ENCODE results near the gene PEBP1. TPM values are rescaled to one million over a fixed set of nuclear protein-coding genes. Genes with fewer than 3 reads are reported as not detected.
A peak's percentile ranks its signal among the peaks of the same experiment; 100 is the strongest.

The PEBP1 gene
- polyA plus RNA-seq, 2 of the 4 experiments (the other 2 are of a cell fraction) = 169 to 246 TPM

GRCh38 chr12:118102609-118103008, 33.3 kb upstream of the PEBP1 start:
- 31% methylated on average over 5 of the region's 5 CpGs for WGBS (ENCODE audit: missing lambda C conversion rate)
- H3K4me2 ChIP-seq = peak overlapping the region; percentile 76
- CTCF ChIA-PET = interaction anchor here (0.6 to 2.6 kb wide), 7 partner anchors 9 to 45 kb away, joined by 4 to 6 read pairs (median 4); no protein-coding TSS in a partner anchor

GRCh38 chr12:118103201-118103600, 32.7 kb upstream of the PEBP1 start:
- WGBS (ENCODE audit: missing lambda C conversion rate) = 1% methylated on average over 20 of the region's 32 CpGs
- Histone ChIP-seq H3K4me3 (peak overlapping the region; percentile 69), H3K27ac (peak overlapping the region; percentile 87 to 93), H3K4me2 (peak overlapping the region; percentile 76), H3K9me3 (no peaks in the 10 kb centered on the region), H3K4me1 (peaks cover 17% of the 10 kb centered on the region)
- FAIRE-seq = no peak
- ChIA-PET POLR2A (interaction anchor here (0.9 to 1.8 kb wide), 2 partner anchors 24 to 42 kb away, joined by 3 to 13 read pairs; partner anchors contain the start of gene WSB2), CTCF (interaction anchor here (0.6 to 2.6 kb wide), 9 partner anchors 10 to 228 kb away, joined by 3 to 6 read pairs (median 4); no protein-coding TSS in a partner anchor)
- peak; percentile 26 to 28 for DNase-seq (ENCODE audit: low read depth in 1 of 2, low spot score in 1 of 2)
- ATAC-seq = peak; percentile 51 to 60; a peak in 5 of 6 replicates
- TF ChIP-seq, protein P1, sequence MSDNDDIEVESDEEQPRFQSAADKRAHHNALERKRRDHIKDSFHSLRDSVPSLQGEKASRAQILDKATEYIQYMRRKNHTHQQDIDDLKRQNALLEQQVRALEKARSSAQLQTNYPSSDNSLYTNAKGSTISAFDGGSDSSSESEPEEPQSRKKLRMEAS (IDR thresholded peaks at IDR 0.05) = peak; percentile 36; the same call in 1 of the 2 replicates
- TF ChIP-seq USF2 (IDR thresholded peaks at IDR 0.05) (no peak), E2F6 (IDR thresholded peaks at IDR 0.05; ENCODE audit: borderline replicate concordance, low read depth) (peak; percentile 5; the same call in 1 of the 2 replicates)

More at GRCh38 chr12:118102609-118103008, 33.3 kb upstream of the PEBP1 start:
- POLR2A ChIA-PET = interaction anchor here (0.9 to 1.8 kb wide), 2 partner anchors 23 to 41 kb away, joined by 3 to 13 read pairs; partner anchors contain the start of gene WSB2
- Histone ChIP-seq H3K9me3 (no peaks in the 10 kb centered on the region), H3K27ac (peak overlapping the region in 1 of 2 experiments; percentile 93; a peak in 4 of 6 replicates), H3K4me1 (peaks cover 20% of the 10 kb centered on the region), H3K4me3 (peak overlapping the region; percentile 69)
- DNase-seq (ENCODE audit: low read depth in 1 of 2, low spot score in 1 of 2) (peak in 1 of 2 experiments; percentile 54), FAIRE-seq (no peak), ATAC-seq (no peak)
- TF ChIP-seq HOXB13 (CRISPR knock-in tag; IDR thresholded peaks at IDR 0.05; ENCODE audit: low read depth) (no peak), HEYL (CRISPR knock-in tag; IDR thresholded peaks at IDR 0.05) (no peak), JUN (IDR thresholded peaks at IDR 0.05) (no peak), JUNB (IDR thresholded peaks at IDR 0.05) (no peak), KDM5A (IDR thresholded peaks at IDR 0.05) (no peak), CHD2 (IDR thresholded peaks at IDR 0.05; ENCODE audit: low read length, partially characterized antibody) (no peak), HMGXB4 (CRISPR knock-in tag; IDR thresholded peaks at IDR 0.05; ENCODE audit: borderline replicate concordance) (no peak)

- Histone ChIP-seq H3K4me1 (peaks cover 14% of the 10 kb centered on the region), H3K4me2 (peak within 1 kb of the TSS; percentile 76), H3K27ac (peak within 1 kb of the TSS; percentile 87 to 93), H3K9me3 (no peaks in the 10 kb centered on the region), H3K4me3 (peak within 1 kb of the TSS; percentile 69)
- 3% methylated on average over 15 of the region's 75 CpGs for WGBS (ENCODE audit: missing lambda C conversion rate)
- CTCF ChIA-PET = interaction anchor here (0.6 to 2.6 kb wide), 12 partner anchors 10 to 238 kb away, joined by 3 to 6 read pairs (median 4); no protein-coding TSS in a partner anchor
- peak; percentile 93 to 95 for ATAC-seq
- POLR2A ChIA-PET = interaction anchor here (0.9 to 1.8 kb wide), 3 partner anchors 24 to 42 kb away, joined by 3 to 13 read pairs (median 3); partner anchors contain the start of genes PEBP1 and WSB2
- no peak for FAIRE-seq
- peak; percentile 81 to 88 for DNase-seq (ENCODE audit: low read depth in 1 of 2, low spot score in 1 of 2)
- no peak for TF ChIP-seq RNF2 (IDR thresholded peaks at IDR 0.05; ENCODE audit: borderline replicate concordance, low read depth)
- 0 out of 3 replicates have a peak, but pooled peaks have one; percentile 11 for TF ChIP-seq SMC3 (IDR thresholded peaks at IDR 0.05)
- TF ChIP-seq POLR2A (IDR thresholded peaks at IDR 0.05; ENCODE audit: low read length) = peak; percentile 71
- TF ChIP-seq, protein P2, sequence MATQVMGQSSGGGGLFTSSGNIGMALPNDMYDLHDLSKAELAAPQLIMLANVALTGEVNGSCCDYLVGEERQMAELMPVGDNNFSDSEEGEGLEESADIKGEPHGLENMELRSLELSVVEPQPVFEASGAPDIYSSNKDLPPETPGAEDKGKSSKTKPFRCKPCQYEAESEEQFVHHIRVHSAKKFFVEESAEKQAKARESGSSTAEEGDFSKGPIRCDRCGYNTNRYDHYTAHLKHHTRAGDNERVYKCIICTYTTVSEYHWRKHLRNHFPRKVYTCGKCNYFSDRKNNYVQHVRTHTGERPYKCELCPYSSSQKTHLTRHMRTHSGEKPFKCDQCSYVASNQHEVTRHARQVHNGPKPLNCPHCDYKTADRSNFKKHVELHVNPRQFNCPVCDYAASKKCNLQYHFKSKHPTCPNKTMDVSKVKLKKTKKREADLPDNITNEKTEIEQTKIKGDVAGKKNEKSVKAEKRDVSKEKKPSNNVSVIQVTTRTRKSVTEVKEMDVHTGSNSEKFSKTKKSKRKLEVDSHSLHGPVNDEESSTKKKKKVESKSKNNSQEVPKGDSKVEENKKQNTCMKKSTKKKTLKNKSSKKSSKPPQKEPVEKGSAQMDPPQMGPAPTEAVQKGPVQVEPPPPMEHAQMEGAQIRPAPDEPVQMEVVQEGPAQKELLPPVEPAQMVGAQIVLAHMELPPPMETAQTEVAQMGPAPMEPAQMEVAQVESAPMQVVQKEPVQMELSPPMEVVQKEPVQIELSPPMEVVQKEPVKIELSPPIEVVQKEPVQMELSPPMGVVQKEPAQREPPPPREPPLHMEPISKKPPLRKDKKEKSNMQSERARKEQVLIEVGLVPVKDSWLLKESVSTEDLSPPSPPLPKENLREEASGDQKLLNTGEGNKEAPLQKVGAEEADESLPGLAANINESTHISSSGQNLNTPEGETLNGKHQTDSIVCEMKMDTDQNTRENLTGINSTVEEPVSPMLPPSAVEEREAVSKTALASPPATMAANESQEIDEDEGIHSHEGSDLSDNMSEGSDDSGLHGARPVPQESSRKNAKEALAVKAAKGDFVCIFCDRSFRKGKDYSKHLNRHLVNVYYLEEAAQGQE (IDR thresholded peaks at IDR 0.05) = no peak
- no peak for TF ChIP-seq FOXS1 (CRISPR knock-in tag; IDR thresholded peaks at IDR 0.05)
- TF ChIP-seq TFCP2L1 (CRISPR knock-in tag; IDR thresholded peaks at IDR 0.05) = no peak
- peak; percentile 53 for TF ChIP-seq E2F6 (IDR thresholded peaks at IDR 0.05; ENCODE audit: borderline replicate concordance, low read depth)
- TF ChIP-seq, protein P1 (IDR thresholded peaks at IDR 0.05) = peak; percentile 31
- peak; percentile 74 for TF ChIP-seq BCL3 (IDR thresholded peaks at IDR 0.05)
- peak; percentile 26; the same call in 1 of the 2 replicates for TF ChIP-seq PHF8 (IDR thresholded peaks at IDR 0.05; ENCODE audit: borderline replicate concordance, low read depth)
- peak; percentile 46 to 65; a peak in 3 of 5 replicates for TF ChIP-seq JUN (IDR thresholded peaks at IDR 0.05)
Observed at GRCh38 chr12:118103601-118104382, 32.1 kb upstream of the PEBP1 start, which contains the start of gene VSIG10. VSIG10 (minus strand) TSS chr12:118104011; CDS start chr12:118103671, 340 bp downstream.

Data from A549 (cell line).